Bronchial epithelial cell (primary cell): Measurements from ENCODE around the gene SSTR5. TPM values are rescaled to one million over a fixed set of nuclear protein-coding genes. Genes with fewer than 3 reads are reported as not detected.

Experiments used
- DNase-seq: peaks from one replicate; pipeline ENCODE4 v3.0.0-alpha.2; 2010; ENCODE audit warnings: low read depth
- FAIRE-seq: peaks from 2 replicates; lab custom pipeline; 2011; peaks lifted over from hg19 to GRCh38; lab: Jason Lieb, UNC
- H3K27me3 ChIP-seq: 2 replicates; pipeline ENCODE4 v1.5.1; 2011; ENCODE audit warnings: low read length; ENCODE audit not compliant: control insufficient read depth, insufficient read depth
- H3K36me3 ChIP-seq: 2 replicates; pipeline ENCODE4 v1.5.1; 2011; ENCODE audit warnings: low read length; ENCODE audit not compliant: control insufficient read depth, insufficient read depth
- H3K4me3 ChIP-seq: 2 replicates; pipeline ENCODE4 v1.5.1; 2011; ENCODE audit warnings: mild to moderate bottlenecking, low read depth, low read length, control low read depth
- total RNA-seq: library from RNA; depleted of rRNA; stranded (reverse); fragments of >200 nt; gene quantifications from 2 replicates; pipeline ENCODE4 v1.2.1, GENCODE V29; 2014
- TF ChIP-seq, protein P1 (sequence below): IDR thresholded peaks from 2 replicates; pipeline ENCODE4 v1.5.1; 2011; ENCODE audit warnings: mild to moderate bottlenecking, moderate library complexity, low read length, control low read depth, inconsistent platforms; ENCODE audit not compliant: insufficient read depth, severe bottlenecking

SSTR5 gene
- total RNA-seq, 1 donor from 2014 or later = not detected

DNA sequence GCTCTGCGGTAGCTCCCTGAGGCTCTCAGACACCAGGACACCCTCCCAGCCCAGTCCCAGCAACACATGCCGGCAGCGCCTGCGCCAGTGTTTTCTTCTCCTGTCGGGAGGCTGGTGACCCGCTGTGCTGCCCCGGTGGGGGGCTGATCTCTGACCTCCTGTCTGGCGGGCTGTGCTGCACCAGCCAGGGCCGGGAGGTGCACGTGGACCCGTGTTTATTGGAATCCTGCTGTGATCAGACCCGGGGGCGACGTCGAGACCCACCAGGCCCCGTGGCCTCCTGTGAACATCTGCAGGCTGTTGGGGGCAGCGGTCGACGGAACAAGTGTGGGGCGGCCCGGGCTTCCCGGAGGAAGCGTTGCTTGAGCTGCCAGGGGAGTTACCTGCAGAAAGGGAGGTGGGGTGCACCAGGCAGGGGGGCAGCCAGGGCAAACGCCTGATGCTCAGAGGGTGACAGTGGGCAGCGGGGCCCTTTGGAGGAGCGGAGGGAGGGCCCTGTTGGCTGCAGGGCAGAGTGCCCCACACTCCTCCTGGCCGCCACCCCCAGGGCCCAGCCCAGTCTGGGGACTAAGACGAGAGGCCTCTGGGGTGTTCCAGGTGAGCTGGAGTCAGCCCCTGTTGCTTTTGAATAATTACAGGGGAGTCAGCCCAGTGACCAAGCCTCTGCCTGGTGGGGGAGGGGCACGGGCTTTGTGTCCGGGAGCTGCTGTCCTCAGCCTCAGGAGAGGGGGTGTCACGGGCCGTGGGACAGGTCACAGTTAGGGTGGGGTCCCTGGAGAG lies 2.3 kb upstream of the SSTR5 start:
- no peak overlapping the region for H3K4me3 ChIP-seq
- no peak for FAIRE-seq
- TF ChIP-seq, protein P1, sequence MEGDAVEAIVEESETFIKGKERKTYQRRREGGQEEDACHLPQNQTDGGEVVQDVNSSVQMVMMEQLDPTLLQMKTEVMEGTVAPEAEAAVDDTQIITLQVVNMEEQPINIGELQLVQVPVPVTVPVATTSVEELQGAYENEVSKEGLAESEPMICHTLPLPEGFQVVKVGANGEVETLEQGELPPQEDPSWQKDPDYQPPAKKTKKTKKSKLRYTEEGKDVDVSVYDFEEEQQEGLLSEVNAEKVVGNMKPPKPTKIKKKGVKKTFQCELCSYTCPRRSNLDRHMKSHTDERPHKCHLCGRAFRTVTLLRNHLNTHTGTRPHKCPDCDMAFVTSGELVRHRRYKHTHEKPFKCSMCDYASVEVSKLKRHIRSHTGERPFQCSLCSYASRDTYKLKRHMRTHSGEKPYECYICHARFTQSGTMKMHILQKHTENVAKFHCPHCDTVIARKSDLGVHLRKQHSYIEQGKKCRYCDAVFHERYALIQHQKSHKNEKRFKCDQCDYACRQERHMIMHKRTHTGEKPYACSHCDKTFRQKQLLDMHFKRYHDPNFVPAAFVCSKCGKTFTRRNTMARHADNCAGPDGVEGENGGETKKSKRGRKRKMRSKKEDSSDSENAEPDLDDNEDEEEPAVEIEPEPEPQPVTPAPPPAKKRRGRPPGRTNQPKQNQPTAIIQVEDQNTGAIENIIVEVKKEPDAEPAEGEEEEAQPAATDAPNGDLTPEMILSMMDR = no peak
- peaks cover 2% of the 10 kb centered on the region for H3K27me3 ChIP-seq
- DNase-seq = no peak
- H3K36me3 ChIP-seq = no peaks in the 10 kb centered on the region

DNA sequence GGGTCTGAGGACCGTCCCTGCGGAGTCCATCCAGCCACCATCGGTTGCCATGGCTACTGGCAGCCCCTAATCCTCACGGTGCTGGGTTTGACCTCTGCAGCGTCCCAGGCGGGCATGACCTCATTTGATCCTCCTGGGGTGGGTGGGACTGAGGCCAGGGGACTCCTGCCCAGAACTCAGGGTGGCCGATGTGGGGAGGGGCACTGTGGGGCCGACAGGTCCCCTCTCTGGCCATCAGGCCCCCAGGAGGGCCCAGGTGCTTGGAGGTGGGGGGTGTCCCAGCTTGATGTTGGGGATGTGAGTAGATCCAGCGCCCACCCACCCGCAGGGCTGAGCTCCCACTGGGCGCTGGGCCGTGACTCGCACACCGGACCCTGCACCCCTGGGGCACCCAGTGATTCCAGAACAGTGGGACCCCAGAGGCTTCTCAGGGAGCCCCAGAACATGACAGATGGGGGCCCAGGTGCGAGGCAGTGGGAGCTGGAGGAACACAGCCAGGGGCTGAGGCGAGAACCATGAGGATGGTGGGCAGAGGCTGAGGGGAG lies 1.6 kb upstream of the SSTR5 start:
- no peak for FAIRE-seq

GRCh38 chr16:1071561-1072225 lies 854 bp upstream of the SSTR5 start:
- FAIRE-seq = no peak
- H3K27me3 ChIP-seq = peaks cover 2% of the 10 kb centered on the region

More for the DNA sequence above, 1.6 kb upstream of the SSTR5 start:
- H3K27me3 ChIP-seq = peaks cover 2% of the 10 kb centered on the region
- no peak overlapping the region for H3K4me3 ChIP-seq
- no peaks in the 10 kb centered on the region for H3K36me3 ChIP-seq
- no peak for DNase-seq
- TF ChIP-seq, protein P1 = no peak

GRCh38 chr16:1073262-1073558 lies 663 bp downstream of the SSTR5 start:
- H3K27me3 ChIP-seq = peaks cover 2% of the 10 kb centered on the region
- no peak overlapping the region for H3K4me3 ChIP-seq
- no peak for FAIRE-seq
- TF ChIP-seq, protein P1 = no peak
- no peak for DNase-seq
- H3K36me3 ChIP-seq = no peaks in the 10 kb centered on the region

More at GRCh38 chr16:1071561-1072225, 854 bp upstream of the SSTR5 start:
- TF ChIP-seq, protein P1 = no peak
- no peak for DNase-seq
- H3K4me3 ChIP-seq = no peak overlapping the region
- no peaks in the 10 kb centered on the region for H3K36me3 ChIP-seq

DNA sequence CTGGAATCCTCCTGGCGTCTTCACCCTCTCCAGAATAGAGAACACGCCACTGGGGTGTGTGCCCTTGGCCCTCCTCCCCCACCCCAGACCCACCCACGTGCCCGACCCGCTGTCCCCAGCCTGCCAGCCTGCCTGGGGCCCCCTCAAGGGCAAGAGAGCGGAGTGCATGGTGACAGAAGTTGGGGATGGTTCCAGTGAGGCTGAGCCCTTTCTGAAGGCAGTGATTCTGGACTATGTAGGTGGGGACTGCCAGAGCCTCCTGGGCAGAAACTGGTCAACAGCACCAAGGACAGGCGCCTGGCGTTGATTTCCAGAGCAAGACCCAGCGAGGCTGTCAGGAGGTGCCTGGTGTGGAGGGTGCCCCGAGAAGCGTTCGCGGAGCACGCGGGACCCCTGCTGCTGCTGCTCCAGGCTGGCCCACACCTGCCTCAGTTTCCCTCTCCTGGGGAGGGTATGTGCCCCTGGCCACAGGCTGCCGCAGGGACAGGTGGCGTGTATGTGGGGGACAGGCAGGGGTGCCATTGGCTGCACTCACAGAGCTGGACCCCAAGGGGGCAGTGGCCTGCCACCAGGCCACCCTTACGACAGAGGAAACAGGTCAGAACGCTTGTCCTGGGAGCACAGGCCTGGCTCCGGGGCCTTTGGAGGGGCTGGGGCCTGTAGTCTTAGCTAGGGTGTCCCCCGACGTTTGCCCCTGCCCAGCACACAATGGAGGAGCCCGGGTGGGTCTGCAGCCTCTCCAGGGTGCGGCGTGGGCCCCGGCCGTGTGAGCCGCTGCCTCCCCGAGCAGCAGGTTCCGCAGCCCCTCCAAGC lies 1.2 kb downstream of the SSTR5 start:
- Histone ChIP-seq H3K27me3 (peaks cover 2% of the 10 kb centered on the region), H3K4me3 (no peak overlapping the region)

More for the DNA sequence above, 1.2 kb downstream of the SSTR5 start:
- TF ChIP-seq, protein P1 = no peak
- no peak for FAIRE-seq
- no peak for DNase-seq
- H3K36me3 ChIP-seq = no peaks in the 10 kb centered on the region
